ENCODE measurements around the gene AUTS2. TPM values are rescaled to one million over a fixed set of nuclear protein-coding genes. Genes with fewer than 3 reads are reported as not detected.

AUTS2 gene
- total and polyA plus RNA-seq, 9 of the 15 experiments (the other 6 are each of a cell fraction or from before 2014, with no cell fraction given) = 0.58 TPM; not detected in 8

DNA sequence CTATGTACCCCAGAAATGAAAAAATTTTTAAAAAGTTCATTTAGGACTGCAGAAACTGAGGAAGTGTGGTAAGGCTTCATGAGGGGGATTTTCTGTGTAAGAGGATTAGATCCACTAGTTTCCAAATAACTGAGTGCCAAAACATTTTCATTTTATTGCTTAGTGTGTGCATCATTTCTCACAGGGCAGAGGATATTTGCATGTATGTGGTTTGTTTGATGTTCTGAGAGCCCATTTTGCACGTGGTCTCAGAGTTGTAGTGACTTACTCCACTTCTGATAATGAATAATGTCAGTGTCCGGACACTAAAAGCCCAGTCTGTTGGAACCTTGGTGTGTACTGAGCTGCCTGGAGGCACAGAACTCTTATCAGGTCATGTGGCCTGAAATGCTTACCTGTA, 299.9 kb downstream of the AUTS2 start (continued):
- TF ChIP-seq LEF1 (IDR thresholded peaks at IDR 0.05) (no peak), HLTF (IDR thresholded peaks at IDR 0.05) (no peak), CBFA2T2 (conservative IDR thresholded peaks at IDR 0.05) (no peak), KDM4B (IDR thresholded peaks at IDR 0.05; ENCODE audit: borderline replicate concordance in 2 of 2, low read depth in 1 of 2) (no peak), ZNF696 (CRISPR knock-in tag; conservative IDR thresholded peaks at IDR 0.05) (no peak), DMBX1 (CRISPR knock-in tag; IDR thresholded peaks at IDR 0.05; ENCODE audit: borderline replicate concordance) (no peak), POLR2A (conservative IDR thresholded peaks at IDR 0.05) (no peak), NUFIP1 (IDR thresholded peaks at IDR 0.05; ENCODE audit: partially characterized antibody) (no peak)
- TF ChIP-seq, protein P1, sequence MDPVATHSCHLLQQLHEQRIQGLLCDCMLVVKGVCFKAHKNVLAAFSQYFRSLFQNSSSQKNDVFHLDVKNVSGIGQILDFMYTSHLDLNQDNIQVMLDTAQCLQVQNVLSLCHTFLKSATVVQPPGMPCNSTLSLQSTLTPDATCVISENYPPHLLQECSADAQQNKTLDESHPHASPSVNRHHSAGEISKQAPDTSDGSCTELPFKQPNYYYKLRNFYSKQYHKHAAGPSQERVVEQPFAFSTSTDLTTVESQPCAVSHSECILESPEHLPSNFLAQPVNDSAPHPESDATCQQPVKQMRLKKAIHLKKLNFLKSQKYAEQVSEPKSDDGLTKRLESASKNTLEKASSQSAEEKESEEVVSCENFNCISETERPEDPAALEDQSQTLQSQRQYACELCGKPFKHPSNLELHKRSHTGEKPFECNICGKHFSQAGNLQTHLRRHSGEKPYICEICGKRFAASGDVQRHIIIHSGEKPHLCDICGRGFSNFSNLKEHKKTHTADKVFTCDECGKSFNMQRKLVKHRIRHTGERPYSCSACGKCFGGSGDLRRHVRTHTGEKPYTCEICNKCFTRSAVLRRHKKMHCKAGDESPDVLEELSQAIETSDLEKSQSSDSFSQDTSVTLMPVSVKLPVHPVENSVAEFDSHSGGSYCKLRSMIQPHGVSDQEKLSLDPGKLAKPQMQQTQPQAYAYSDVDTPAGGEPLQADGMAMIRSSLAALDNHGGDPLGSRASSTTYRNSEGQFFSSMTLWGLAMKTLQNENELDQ (CRISPR knock-in tag; IDR thresholded peaks at IDR 0.05; ENCODE audit: borderline replicate concordance) = no peak
- TF ChIP-seq, protein P2, sequence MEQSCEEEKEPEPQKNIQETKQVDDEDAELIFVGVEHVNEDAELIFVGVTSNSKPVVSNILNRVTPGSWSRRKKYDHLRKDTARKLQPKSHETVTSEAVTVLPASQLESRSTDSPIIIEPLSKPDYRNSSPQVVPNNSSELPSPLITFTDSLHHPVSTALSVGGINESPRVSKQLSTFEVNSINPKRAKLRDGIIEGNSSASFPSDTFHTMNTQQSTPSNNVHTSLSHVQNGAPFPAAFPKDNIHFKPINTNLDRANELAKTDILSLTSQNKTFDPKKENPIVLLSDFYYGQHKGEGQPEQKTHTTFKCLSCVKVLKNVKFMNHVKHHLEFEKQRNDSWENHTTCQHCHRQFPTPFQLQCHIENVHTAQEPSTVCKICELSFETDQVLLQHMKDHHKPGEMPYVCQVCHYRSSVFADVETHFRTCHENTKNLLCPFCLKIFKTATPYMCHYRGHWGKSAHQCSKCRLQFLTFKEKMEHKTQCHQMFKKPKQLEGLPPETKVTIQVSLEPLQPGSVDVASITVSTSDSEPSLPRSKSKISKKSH (CRISPR knock-in tag; IDR thresholded peaks at IDR 0.05) = no peak
- TF ChIP-seq, protein P3, sequence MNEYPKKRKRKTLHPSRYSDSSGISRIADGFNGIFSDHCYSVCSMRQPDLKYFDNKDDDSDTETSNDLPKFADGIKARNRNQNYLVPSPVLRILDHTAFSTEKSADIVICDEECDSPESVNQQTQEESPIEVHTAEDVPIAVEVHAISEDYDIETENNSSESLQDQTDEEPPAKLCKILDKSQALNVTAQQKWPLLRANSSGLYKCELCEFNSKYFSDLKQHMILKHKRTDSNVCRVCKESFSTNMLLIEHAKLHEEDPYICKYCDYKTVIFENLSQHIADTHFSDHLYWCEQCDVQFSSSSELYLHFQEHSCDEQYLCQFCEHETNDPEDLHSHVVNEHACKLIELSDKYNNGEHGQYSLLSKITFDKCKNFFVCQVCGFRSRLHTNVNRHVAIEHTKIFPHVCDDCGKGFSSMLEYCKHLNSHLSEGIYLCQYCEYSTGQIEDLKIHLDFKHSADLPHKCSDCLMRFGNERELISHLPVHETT (CRISPR knock-in tag; conservative IDR thresholded peaks at IDR 0.05 in 1 of 2, IDR thresholded peaks at IDR 0.05 in 1 of 2) = no peak
